WTC11 (cell line): ENCODE results near the gene ARHGEF1. TPM values are rescaled to one million over a fixed set of nuclear protein-coding genes. Genes with fewer than 3 reads are reported as not detected.

Source experiments
- ATAC-seq: fragments of 200-7000 bp; cut with Tn5 transposase; 2 replicates; pipeline ENCODE4 v1.10.0; 2021; ENCODE audit warnings: mild to moderate bottlenecking, moderate library complexity
- CTCF ChIA-PET: fragments of 300-600 bp; sonication (Branson Sonifier 250); formaldehyde crosslinking; loops from one replicate; lab custom pipeline; 2021; ENCODE audit warnings: antibody characterized with exemption; lab: Charles Lee
- POLR2A ChIA-PET: fragments of 350-600 bp; sonication (Branson Sonifier 250); formaldehyde crosslinking; loops from one replicate; lab custom pipeline; 2021; ENCODE audit warnings: antibody characterized with exemption; lab: Charles Lee
- DNase-seq: peaks from one replicate; pipeline ENCODE4 v3.0.0; 2021; ENCODE audit warnings: low spot score
- H3K27ac Mint-ChIP-seq: 2 replicates; pipeline ENCODE4 v1.8.0; 2021; ENCODE audit warnings: mixed read lengths
- H3K27me3 Mint-ChIP-seq: 2 replicates; pipeline ENCODE4 v1.8.0; 2021; ENCODE audit warnings: low read depth, mild to moderate bottlenecking, moderate library complexity, mixed read lengths
- H3K36me3 Mint-ChIP-seq: 2 replicates; pipeline ENCODE4 v1.8.0; 2021; ENCODE audit warnings: mixed read lengths
- H3K4me1 Mint-ChIP-seq: 2 replicates; pipeline ENCODE4 v1.8.0; 2022; ENCODE audit warnings: mixed read lengths
- H3K4me3 Mint-ChIP-seq: 2 replicates; pipeline ENCODE4 v1.8.0; 2021; ENCODE audit warnings: mild to moderate bottlenecking, moderate library complexity, mixed read lengths
- H3K9me3 Mint-ChIP-seq: 2 replicates; pipeline ENCODE4 v1.8.0; 2021; ENCODE audit warnings: mixed read lengths
- GRHL2 ChIP-seq: fragments of 250-450 bp; sonication (Bioruptor Pico); IDR thresholded peaks from 2 replicates; pipeline ENCODE4 v1.8.0; 2022; ENCODE audit warnings: mild to moderate bottlenecking, moderate library complexity; ENCODE audit not compliant: insufficient replicate concordance, severe bottlenecking
- NR1H2 ChIP-seq: sonication (generic); formaldehyde crosslinking; IDR thresholded peaks from 2 replicates; pipeline ENCODE4 v1.9.0; 2021; ENCODE audit warnings: mild to moderate bottlenecking, moderate library complexity, missing genetic modification reagents
- total RNA-seq: library from RNA; stranded (reverse); gene quantifications from 3 replicates; pipeline ENCODE4 v1.2.3, GENCODE V29; 2021
- TF ChIP-seq, protein P1 (sequence below): sonication (generic); formaldehyde crosslinking; IDR thresholded peaks from 2 replicates; pipeline ENCODE4 v1.8.1; 2023; ENCODE audit warnings: mild to moderate bottlenecking, missing genetic modification reagents, borderline replicate concordance
- TF ChIP-seq, protein P2 (sequence below): fragments of 250-450 bp; sonication (Bioruptor Pico); IDR thresholded peaks from 2 replicates; pipeline ENCODE4 v2.1.2; 2022; ENCODE audit warnings: mild to moderate bottlenecking, moderate library complexity
- TF ChIP-seq, protein P3 (sequence below): sonication (generic); formaldehyde crosslinking; conservative IDR thresholded peaks from 2 replicates; pipeline ENCODE4 v1.8.1; 2023; ENCODE audit warnings: mild to moderate bottlenecking, low read depth, missing genetic modification reagents, moderate library complexity
- TF ChIP-seq, protein P4 (sequence below): sonication (generic); formaldehyde crosslinking; conservative IDR thresholded peaks from 2 replicates; pipeline ENCODE4 v1.8.1; 2022; ENCODE audit warnings: mild to moderate bottlenecking, missing genetic modification reagents
- TF ChIP-seq, protein P5 (sequence below): sonication (generic); formaldehyde crosslinking; IDR thresholded peaks from 2 replicates; pipeline ENCODE4 v1.8.1; 2022; ENCODE audit warnings: missing genetic modification reagents, borderline replicate concordance
- TF ChIP-seq, protein P6 (sequence below): sonication (generic); formaldehyde crosslinking; IDR thresholded peaks from 2 replicates; pipeline ENCODE4 v1.8.0; 2022; ENCODE audit warnings: mild to moderate bottlenecking, missing genetic modification reagents
- TF ChIP-seq, protein P7 (sequence below): sonication (generic); formaldehyde crosslinking; IDR thresholded peaks from 2 replicates; pipeline ENCODE4 v1.8.0; 2022; ENCODE audit warnings: mild to moderate bottlenecking, missing genetic modification reagents
- TF ChIP-seq, protein P8 (sequence below): fragments of 250-450 bp; sonication (Bioruptor Pico); conservative IDR thresholded peaks from 2 replicates; pipeline ENCODE4 v1.9.0; 2021; ENCODE audit warnings: mild to moderate bottlenecking

Gene ARHGEF1
- total RNA-seq, 1 experiment from 2014 or later, result 102 TPM

DNA sequence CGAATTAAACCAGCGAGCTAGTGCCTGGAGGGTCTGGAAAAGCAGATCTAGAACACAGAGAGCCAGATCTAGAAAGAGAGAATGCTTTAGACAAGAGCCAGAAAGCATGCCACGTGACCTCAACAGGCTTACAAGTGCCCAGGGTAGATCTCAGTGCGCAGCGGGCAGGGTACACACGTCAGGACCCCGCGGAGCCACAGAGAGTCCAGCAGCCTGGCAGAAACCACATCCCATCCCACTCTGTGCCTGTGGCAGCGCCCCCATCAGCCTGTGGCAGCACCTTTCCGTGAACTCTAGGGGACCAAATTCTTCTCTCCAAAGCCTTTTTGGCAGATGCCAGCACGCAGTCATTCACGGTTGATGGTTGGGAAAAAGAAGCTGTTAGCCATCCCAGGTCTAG, 5.9 kb downstream of the ARHGEF1 start (continued):
- TF ChIP-seq, protein P1, sequence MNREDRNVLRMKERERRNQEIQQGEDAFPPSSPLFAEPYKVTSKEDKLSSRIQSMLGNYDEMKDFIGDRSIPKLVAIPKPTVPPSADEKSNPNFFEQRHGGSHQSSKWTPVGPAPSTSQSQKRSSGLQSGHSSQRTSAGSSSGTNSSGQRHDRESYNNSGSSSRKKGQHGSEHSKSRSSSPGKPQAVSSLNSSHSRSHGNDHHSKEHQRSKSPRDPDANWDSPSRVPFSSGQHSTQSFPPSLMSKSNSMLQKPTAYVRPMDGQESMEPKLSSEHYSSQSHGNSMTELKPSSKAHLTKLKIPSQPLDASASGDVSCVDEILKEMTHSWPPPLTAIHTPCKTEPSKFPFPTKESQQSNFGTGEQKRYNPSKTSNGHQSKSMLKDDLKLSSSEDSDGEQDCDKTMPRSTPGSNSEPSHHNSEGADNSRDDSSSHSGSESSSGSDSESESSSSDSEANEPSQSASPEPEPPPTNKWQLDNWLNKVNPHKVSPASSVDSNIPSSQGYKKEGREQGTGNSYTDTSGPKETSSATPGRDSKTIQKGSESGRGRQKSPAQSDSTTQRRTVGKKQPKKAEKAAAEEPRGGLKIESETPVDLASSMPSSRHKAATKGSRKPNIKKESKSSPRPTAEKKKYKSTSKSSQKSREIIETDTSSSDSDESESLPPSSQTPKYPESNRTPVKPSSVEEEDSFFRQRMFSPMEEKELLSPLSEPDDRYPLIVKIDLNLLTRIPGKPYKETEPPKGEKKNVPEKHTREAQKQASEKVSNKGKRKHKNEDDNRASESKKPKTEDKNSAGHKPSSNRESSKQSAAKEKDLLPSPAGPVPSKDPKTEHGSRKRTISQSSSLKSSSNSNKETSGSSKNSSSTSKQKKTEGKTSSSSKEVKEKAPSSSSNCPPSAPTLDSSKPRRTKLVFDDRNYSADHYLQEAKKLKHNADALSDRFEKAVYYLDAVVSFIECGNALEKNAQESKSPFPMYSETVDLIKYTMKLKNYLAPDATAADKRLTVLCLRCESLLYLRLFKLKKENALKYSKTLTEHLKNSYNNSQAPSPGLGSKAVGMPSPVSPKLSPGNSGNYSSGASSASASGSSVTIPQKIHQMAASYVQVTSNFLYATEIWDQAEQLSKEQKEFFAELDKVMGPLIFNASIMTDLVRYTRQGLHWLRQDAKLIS, result no peak

DNA sequence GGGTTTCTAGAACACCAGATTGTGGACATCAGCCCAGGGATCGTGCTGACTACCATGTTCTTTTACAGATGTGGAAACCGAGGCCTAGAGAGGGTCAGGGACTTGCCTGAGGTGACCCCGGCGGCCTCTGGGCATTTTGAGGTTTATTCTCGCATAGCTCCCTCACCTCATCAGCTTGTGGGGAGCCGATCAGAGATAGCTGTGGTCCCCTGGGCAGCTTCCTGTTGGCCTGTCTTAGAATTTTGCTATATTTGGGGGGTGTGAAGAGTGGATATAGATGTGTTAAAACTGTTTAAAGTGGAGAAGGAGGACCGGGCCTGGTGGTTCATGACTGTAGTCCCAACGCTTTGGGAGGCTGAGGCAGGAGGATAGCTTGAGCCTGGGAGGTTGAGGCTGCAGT, 6.9 kb downstream of the ARHGEF1 start:
- peaks cover 27% of the 10 kb centered on the region for H3K4me1 Mint-ChIP-seq
- ATAC-seq (no peak), DNase-seq (no peak)
- ChIA-PET POLR2A (no interaction called here), CTCF (interaction anchor here (0.7 kb wide), 1 partner anchor 15 kb away, joined by 3 read pairs; no protein-coding TSS in a partner anchor)
- no peak overlapping the region for H3K4me3 Mint-ChIP-seq
- TF ChIP-seq, protein P2, sequence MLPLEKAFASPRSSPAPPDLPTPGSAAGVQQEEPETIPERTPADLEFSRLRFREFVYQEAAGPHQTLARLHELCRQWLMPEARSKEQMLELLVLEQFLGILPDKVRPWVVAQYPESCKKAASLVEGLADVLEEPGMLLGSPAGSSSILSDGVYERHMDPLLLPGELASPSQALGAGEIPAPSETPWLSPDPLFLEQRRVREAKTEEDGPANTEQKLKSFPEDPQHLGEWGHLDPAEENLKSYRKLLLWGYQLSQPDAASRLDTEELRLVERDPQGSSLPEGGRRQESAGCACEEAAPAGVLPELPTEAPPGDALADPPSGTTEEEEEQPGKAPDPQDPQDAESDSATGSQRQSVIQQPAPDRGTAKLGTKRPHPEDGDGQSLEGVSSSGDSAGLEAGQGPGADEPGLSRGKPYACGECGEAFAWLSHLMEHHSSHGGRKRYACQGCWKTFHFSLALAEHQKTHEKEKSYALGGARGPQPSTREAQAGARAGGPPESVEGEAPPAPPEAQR, result no peak
- TF ChIP-seq, protein P3, sequence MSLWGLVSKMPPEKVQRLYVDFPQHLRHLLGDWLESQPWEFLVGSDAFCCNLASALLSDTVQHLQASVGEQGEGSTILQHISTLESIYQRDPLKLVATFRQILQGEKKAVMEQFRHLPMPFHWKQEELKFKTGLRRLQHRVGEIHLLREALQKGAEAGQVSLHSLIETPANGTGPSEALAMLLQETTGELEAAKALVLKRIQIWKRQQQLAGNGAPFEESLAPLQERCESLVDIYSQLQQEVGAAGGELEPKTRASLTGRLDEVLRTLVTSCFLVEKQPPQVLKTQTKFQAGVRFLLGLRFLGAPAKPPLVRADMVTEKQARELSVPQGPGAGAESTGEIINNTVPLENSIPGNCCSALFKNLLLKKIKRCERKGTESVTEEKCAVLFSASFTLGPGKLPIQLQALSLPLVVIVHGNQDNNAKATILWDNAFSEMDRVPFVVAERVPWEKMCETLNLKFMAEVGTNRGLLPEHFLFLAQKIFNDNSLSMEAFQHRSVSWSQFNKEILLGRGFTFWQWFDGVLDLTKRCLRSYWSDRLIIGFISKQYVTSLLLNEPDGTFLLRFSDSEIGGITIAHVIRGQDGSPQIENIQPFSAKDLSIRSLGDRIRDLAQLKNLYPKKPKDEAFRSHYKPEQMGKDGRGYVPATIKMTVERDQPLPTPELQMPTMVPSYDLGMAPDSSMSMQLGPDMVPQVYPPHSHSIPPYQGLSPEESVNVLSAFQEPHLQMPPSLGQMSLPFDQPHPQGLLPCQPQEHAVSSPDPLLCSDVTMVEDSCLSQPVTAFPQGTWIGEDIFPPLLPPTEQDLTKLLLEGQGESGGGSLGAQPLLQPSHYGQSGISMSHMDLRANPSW (CRISPR knock-in tag), result no peak
- TF ChIP-seq, protein P4, sequence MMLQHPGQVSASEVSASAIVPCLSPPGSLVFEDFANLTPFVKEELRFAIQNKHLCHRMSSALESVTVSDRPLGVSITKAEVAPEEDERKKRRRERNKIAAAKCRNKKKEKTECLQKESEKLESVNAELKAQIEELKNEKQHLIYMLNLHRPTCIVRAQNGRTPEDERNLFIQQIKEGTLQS, result no peak
- TF ChIP-seq, protein P5, sequence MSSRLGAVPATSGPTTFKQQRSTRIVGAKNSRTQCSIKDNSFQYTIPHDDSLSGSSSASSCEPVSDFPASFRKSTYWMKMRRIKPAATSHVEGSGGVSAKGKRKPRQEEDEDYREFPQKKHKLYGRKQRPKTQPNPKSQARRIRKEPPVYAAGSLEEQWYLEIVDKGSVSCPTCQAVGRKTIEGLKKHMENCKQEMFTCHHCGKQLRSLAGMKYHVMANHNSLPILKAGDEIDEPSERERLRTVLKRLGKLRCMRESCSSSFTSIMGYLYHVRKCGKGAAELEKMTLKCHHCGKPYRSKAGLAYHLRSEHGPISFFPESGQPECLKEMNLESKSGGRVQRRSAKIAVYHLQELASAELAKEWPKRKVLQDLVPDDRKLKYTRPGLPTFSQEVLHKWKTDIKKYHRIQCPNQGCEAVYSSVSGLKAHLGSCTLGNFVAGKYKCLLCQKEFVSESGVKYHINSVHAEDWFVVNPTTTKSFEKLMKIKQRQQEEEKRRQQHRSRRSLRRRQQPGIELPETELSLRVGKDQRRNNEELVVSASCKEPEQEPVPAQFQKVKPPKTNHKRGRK (CRISPR knock-in tag), result no peak
- TF ChIP-seq, protein P6, sequence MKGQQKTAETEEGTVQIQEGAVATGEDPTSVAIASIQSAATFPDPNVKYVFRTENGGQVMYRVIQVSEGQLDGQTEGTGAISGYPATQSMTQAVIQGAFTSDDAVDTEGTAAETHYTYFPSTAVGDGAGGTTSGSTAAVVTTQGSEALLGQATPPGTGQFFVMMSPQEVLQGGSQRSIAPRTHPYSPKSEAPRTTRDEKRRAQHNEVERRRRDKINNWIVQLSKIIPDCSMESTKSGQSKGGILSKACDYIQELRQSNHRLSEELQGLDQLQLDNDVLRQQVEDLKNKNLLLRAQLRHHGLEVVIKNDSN (CRISPR knock-in tag), result no peak
- TF ChIP-seq, protein P7, sequence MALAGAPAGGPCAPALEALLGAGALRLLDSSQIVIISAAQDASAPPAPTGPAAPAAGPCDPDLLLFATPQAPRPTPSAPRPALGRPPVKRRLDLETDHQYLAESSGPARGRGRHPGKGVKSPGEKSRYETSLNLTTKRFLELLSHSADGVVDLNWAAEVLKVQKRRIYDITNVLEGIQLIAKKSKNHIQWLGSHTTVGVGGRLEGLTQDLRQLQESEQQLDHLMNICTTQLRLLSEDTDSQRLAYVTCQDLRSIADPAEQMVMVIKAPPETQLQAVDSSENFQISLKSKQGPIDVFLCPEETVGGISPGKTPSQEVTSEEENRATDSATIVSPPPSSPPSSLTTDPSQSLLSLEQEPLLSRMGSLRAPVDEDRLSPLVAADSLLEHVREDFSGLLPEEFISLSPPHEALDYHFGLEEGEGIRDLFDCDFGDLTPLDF (CRISPR knock-in tag), result no peak
- TF ChIP-seq, protein P8, sequence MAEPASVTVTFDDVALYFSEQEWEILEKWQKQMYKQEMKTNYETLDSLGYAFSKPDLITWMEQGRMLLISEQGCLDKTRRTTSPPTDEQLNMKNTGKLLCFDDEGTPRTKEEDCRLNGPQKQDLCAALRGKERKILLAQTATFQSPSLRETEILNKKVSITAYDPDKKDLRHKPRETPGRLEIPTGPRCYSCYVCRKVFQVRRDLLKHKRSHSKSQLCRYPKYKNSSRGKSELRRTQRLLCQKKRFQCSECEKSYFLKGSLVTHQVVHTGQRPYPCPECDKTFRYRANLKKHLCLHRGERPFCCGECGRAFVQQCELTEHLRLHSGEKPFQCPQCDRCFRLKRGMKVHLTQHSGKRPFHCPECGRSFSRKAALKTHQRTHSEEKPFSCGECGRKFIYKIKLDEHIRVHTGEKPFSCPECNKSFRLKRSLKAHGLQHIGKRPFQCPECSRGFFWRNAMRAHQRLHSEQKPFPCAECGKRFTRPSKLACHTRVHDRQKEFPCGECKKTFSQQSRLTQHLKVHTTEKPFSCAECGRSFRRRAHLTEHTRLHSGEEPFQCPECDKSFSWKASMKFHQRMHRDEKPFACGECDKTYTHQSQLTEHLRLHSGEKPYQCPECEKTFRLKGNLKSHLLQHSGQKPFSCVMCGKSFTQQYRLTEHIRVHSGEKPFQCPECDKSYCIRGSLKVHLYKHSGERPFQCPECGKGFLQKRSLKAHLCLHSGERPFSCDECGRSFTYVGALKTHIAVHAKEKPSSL (CRISPR knock-in tag), result no peak
- no peak for TF ChIP-seq GRHL2
- no peak for TF ChIP-seq NR1H2 (CRISPR knock-in tag)
- peaks cover 3% of the 10 kb centered on the region for H3K36me3 Mint-ChIP-seq
- H3K27me3 Mint-ChIP-seq, result no peaks in the 10 kb centered on the region; the same call in 1 of the 2 replicates
- no peaks in the 10 kb centered on the region for H3K9me3 Mint-ChIP-seq
- no peak overlapping the region for H3K27ac Mint-ChIP-seq
